ENCODE data around the gene CANT1. TPM values are rescaled to one million over a fixed set of nuclear protein-coding genes. Genes with fewer than 3 reads are reported as not detected.
A peak's percentile ranks its signal among the peaks of the same experiment; 100 is the strongest.

The CANT1 gene
- total RNA-seq, 1 donor from 2014 or later, result 75.1 TPM

DNA sequence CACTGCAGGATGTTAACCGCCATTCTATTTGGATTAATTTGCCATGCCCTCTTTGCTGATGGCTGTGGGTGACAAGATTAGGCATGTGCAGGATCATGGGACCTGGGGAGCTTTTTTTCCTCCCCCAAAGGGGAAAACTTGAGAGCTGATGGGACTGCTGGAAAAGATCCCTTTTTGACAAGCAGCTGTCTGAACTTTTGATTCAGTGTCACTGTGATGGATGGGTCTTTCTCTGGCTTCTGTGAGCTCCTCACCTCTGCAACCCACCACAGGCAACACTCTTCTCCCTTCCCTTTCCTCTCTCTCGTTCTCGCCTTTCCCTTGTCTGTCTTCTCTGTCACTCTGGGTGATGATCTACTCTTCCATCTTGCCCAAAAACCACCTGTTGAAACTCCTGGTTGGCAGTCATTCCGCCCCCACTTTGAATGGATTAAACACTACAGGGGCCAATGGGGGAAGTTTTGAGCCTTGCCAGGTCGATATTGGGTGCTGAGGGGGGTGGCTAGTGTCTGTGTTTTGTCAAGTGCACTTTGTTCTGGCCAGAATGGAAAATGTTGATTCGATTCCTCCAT lies 3.1 kb upstream of the CANT1 start:
- Mint-ChIP-seq H3K27ac (no peak overlapping the region), H3K4me1 (ENCODE audit: unreplicated experiment) (peaks cover 27% of the 10 kb centered on the region), H3K36me3 (peaks cover 4% of the 10 kb centered on the region), H3K9me3 (peaks cover 10% of the 10 kb centered on the region), H3K27me3 (no peaks in the 10 kb centered on the region), H3K4me3 (no peak overlapping the region)
- TF ChIP-seq, protein P1, sequence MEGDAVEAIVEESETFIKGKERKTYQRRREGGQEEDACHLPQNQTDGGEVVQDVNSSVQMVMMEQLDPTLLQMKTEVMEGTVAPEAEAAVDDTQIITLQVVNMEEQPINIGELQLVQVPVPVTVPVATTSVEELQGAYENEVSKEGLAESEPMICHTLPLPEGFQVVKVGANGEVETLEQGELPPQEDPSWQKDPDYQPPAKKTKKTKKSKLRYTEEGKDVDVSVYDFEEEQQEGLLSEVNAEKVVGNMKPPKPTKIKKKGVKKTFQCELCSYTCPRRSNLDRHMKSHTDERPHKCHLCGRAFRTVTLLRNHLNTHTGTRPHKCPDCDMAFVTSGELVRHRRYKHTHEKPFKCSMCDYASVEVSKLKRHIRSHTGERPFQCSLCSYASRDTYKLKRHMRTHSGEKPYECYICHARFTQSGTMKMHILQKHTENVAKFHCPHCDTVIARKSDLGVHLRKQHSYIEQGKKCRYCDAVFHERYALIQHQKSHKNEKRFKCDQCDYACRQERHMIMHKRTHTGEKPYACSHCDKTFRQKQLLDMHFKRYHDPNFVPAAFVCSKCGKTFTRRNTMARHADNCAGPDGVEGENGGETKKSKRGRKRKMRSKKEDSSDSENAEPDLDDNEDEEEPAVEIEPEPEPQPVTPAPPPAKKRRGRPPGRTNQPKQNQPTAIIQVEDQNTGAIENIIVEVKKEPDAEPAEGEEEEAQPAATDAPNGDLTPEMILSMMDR (conservative IDR thresholded peaks at IDR 0.05), result no peak
- DNase-seq (ENCODE audit: extremely low spot score, unreplicated experiment), result no peak

DNA sequence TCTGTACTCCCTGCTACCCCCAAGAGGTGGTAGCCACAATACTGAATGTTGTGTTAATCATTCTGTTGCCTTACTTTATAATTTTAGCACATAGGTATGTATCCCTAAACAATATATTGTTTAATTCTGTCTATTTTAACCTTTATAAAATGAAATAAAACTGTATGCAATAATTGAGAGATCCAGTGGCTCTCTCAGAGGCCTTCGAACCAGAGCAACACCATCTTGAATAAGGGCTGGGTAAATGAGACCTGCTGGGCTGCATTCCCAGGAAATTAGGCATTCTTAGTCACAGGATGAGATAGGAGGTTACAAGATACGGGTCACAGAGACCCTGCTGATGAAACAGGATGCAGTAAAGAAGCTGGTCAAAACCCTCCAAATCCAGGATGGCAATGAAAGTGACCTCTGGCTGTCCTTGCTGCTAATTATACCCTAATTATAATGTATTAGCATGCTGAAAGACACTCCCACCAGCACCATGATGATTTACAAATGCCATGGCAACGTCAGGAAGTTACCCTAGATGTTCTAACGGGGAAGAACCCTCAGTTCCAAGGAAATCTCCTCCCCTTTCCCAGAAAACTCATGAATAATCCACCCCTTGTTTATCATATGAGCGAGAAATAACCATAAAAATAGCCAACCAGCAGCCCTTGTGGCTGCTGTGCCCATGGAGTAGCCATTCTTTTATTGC lies 2.0 kb upstream of the CANT1 start:
- DNase-seq (ENCODE audit: extremely low spot score, unreplicated experiment), result no peak
- Mint-ChIP-seq H3K9me3 (peaks cover 5% of the 10 kb centered on the region), H3K4me1 (ENCODE audit: unreplicated experiment) (peaks cover 30% of the 10 kb centered on the region), H3K4me3 (peak overlapping the region; percentile 88), H3K27me3 (no peaks in the 10 kb centered on the region), H3K27ac (peak overlapping the region; percentile 81), H3K36me3 (peaks cover 4% of the 10 kb centered on the region)
- TF ChIP-seq, protein P1 (conservative IDR thresholded peaks at IDR 0.05), result no peak

DNA sequence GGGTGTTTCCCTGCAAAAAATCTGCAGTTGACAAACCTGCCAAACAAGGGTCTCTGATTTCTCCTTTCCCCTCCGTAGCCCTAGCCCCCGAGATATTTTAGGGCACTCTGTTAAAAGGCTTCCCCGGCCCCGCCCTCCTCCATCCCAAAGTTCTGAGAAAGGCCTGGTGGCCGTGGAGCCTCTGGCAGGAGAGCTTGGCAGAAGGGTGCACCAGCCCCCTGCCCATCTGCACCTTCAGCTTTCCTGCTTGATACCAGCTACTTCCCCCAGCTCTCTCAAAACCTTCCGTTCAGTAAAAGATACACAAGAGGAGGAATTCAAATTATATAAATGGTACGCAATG lies 711 bp upstream of the CANT1 start:
- Mint-ChIP-seq H3K4me1 (ENCODE audit: unreplicated experiment) (peaks cover 30% of the 10 kb centered on the region), H3K27me3 (no peaks in the 10 kb centered on the region), H3K9me3 (peaks cover 5% of the 10 kb centered on the region), H3K4me3 (peak overlapping the region; percentile 88), H3K36me3 (peaks cover 4% of the 10 kb centered on the region), H3K27ac (peak overlapping the region; percentile 81)
- DNase-seq (ENCODE audit: extremely low spot score, unreplicated experiment), result no peak
- TF ChIP-seq, protein P1 (conservative IDR thresholded peaks at IDR 0.05), result no peak

DNA sequence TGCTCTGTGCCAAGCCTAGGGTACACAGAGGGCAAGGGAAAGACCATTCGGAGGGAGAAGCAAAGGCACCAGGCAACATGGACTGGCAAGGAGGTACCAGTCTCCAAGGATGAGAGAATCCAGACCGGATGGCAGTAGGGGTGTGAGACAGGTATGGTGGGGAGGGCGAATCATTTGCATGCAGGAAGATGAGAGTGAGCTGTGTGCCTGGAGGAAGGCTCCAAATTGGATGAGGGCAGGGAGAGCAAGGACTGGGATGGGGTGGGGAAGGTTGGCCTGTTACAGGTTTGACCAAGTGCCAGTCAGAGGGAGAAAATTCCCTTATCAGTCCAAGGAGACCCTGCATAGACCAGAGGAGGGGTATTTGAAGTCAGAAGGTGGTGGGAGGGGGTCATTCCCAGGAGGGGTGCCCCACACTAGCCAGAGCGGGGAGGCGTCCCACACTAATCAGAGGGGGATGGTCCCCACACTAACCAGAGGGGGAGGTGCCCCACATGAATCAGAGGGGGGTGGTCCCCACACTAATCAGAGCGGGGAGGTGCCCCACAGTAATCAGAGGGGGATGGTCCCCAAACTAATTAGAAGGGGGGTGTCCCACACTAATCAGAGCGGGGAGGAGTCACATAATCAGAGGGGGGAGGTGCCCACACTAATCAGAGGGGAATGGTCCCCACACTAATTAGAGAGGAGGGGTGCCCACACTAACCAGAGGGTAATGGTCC lies 737 bp downstream of the CANT1 start:
- Mint-ChIP-seq H3K27ac (peak overlapping the region; percentile 92), H3K9me3 (no peaks in the 10 kb centered on the region), H3K36me3 (peaks cover 4% of the 10 kb centered on the region), H3K4me3 (peak overlapping the region; percentile 95), H3K4me1 (ENCODE audit: unreplicated experiment) (peaks cover 30% of the 10 kb centered on the region), H3K27me3 (no peaks in the 10 kb centered on the region)
- no peak for DNase-seq (ENCODE audit: extremely low spot score, unreplicated experiment)
- TF ChIP-seq, protein P1 (conservative IDR thresholded peaks at IDR 0.05), result no peak

DNA sequence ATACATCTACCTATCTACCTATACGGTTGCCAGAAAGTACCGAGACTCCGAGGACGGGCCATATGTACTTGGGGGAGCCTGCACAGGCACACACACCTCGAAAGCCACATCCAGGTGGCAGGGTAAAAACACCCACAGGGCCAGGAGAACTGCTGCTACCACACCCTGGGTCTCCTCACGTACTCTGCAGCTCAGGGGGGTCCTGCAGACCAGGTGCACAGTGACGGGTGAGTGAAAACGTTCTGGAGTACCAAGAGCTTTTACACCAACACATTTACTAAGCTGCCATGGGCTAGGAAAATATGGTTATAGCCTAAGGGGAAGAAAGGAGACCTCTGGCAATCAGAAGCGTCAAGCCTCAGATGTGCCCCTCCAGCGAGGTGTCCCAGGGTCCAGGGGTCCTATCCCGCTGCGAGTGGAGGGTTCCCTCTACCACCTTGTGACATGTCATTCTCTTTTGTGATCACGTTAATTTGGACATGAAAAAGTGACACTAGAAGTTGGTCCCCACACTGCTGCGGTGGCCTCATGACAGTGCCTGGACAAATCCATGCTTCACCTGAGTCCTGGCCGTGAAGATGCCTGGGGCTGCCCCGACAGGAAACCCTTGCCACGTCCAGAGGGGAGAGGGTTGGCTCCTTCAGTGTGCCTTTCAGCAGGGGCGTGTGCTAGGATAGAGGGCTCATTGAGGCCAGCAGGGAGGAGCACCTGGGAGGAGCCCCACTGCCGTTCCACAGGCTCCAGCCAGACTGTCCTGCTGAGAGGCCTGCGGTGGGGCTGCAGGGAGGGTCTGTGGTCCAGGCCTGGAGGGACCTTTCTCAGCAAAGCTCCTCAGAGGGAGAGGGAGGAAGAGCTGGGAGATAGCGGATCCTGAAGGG lies 1.8 kb downstream of the CANT1 start:
- TF ChIP-seq, protein P1 (conservative IDR thresholded peaks at IDR 0.05), result no peak
- Mint-ChIP-seq H3K4me1 (ENCODE audit: unreplicated experiment) (peaks cover 30% of the 10 kb centered on the region), H3K4me3 (peak overlapping the region; percentile 95), H3K27me3 (no peaks in the 10 kb centered on the region), H3K36me3 (peaks cover 4% of the 10 kb centered on the region), H3K9me3 (no peaks in the 10 kb centered on the region), H3K27ac (peak overlapping the region; percentile 92)
- no peak for DNase-seq (ENCODE audit: extremely low spot score, unreplicated experiment)
